Muscle of leg (tissue), 11 donors: Measurements from ENCODE around the gene INSYN2B. TPM values are rescaled to one million over a fixed set of nuclear protein-coding genes. Genes with fewer than 3 reads are reported as not detected.

Source experiments
- DNase-seq: peaks from one replicate; pipeline ENCODE4 v3.0.0; 2013
- H3K27ac ChIP-seq: one replicate; pipeline ENCODE4 v1.5.1; 2013; ENCODE audit warnings: mild to moderate bottlenecking, low read length, control low read depth
- H3K27me3 ChIP-seq: one replicate; pipeline ENCODE4 v1.6.1; 2013; ENCODE audit warnings: low read length; ENCODE audit not compliant: control insufficient read depth, insufficient read depth
- H3K36me3 ChIP-seq: one replicate; pipeline ENCODE4 v1.6.1; 2013; ENCODE audit warnings: low read length; ENCODE audit not compliant: control insufficient read depth, insufficient read depth
- H3K4me1 ChIP-seq: one replicate; pipeline ENCODE4 v1.6.1; 2013; ENCODE audit warnings: low read length; ENCODE audit not compliant: control insufficient read depth, insufficient read depth
- H3K4me3 ChIP-seq: one replicate; pipeline ENCODE4 v1.5.1; 2013; ENCODE audit warnings: low read length, control low read depth
- H3K9me3 ChIP-seq: replicated peaks from 2 replicates; pipeline ENCODE4 v1.6.1; 2013; ENCODE audit warnings: low read depth, low read length; ENCODE audit not compliant: control insufficient read depth
- WGBS: methylation state at CpG from one replicate; pipeline ENCODE4 v1.1.5; 2013; ENCODE audit warnings: missing lambda C conversion rate; ENCODE audit not compliant: insufficient coverage; 5-methylcytosine and 5-hydroxymethylcytosine counted together
- polyA plus RNA-seq, 8 donors: library from polyadenylated mRNA; unstranded; fragments of 120-200 nt; gene quantifications; one replicate each; pipeline versions ENCODE4 v1.2.1 to v1.2.3, GENCODE V29; 2013; ENCODE audit warnings: inconsistent platforms in 1 of 8, low replicate concordance in 1 of 8; ENCODE audit not compliant: insufficient read length in 8 of 8, insufficient read depth in 1 of 8
- total RNA-seq: library from RNA; stranded (reverse); fragments of 120-200 nt; gene quantifications from one replicate; pipeline ENCODE4 v1.2.4, GENCODE V29; 2013

Gene INSYN2B
- total and polyA plus RNA-seq, 9 donors, result 0.04 to 0.46 (median 0.26) TPM

DNA sequence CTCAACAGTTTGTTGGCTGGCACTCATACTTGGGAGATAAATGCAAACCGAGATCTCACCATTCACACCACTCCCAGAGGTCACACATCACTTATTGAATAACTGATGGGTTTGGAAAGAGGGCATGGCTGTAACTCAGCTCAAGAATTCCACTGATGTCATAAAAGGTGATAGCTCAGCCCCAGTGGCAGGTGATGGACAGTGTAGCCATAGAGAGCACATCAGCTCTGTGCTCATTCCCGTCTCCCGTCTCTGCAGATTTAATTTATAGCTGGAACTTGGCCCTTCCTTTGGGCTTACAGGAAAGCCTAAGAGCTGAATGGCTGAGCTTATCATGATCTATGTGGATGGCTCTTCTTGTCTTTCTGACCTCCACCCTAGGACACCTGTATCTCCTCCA lies 59.8 kb downstream of the INSYN2B start:
- Histone ChIP-seq H3K9me3 (no peaks in the 10 kb centered on the region), H3K27me3 (no peaks in the 10 kb centered on the region), H3K4me3 (no peak overlapping the region), H3K36me3 (no peaks in the 10 kb centered on the region), H3K27ac (no peak overlapping the region), H3K4me1 (no peaks in the 10 kb centered on the region)
- no CpG with 5 or more reads among the region's 3 CpGs for WGBS
- DNase-seq, result no peak

- H3K27ac ChIP-seq, result no peak overlapping the region
- H3K27me3 ChIP-seq, result no peaks in the 10 kb centered on the region
- H3K4me1 ChIP-seq, result no peaks in the 10 kb centered on the region
- DNase-seq, result no peak
- no CpG with 5 or more reads among the region's 2 CpGs for WGBS
- H3K4me3 ChIP-seq, result no peak overlapping the region
- no peaks in the 10 kb centered on the region for H3K36me3 ChIP-seq
- H3K9me3 ChIP-seq, result no peaks in the 10 kb centered on the region
Measured at GRCh38 chr5:169918228-169918627, 62.1 kb downstream of the INSYN2B start.

- no peaks in the 10 kb centered on the region for H3K4me1 ChIP-seq
- H3K27me3 ChIP-seq, result no peaks in the 10 kb centered on the region
- no peak overlapping the region for H3K27ac ChIP-seq
- WGBS, result no CpG with 5 or more reads among the region's 2 CpGs
- H3K9me3 ChIP-seq, result no peaks in the 10 kb centered on the region
- no peak overlapping the region for H3K4me3 ChIP-seq
- H3K36me3 ChIP-seq, result no peaks in the 10 kb centered on the region
- no peak for DNase-seq
Measured at GRCh38 chr5:169917500-169917899, 62.8 kb downstream of the INSYN2B start.

- H3K36me3 ChIP-seq, result no peaks in the 10 kb centered on the region
- whole genome bisulfite sequencing, result 31% methylated on average over 1 of the region's 2 CpGs
- peak; percentile 60 for DNase-seq
- no peak overlapping the region for H3K27ac ChIP-seq
- no peaks in the 10 kb centered on the region for H3K27me3 ChIP-seq
- no peaks in the 10 kb centered on the region for H3K9me3 ChIP-seq
- no peaks in the 10 kb centered on the region for H3K4me1 ChIP-seq
- no peak overlapping the region for H3K4me3 ChIP-seq
Measured at GRCh38 chr5:169914766-169915165, 65.5 kb downstream of the INSYN2B start.

GRCh38 chr5:169913479-169913878 lies 66.8 kb downstream of the INSYN2B start:
- Histone ChIP-seq H3K27ac (no peak overlapping the region), H3K36me3 (no peaks in the 10 kb centered on the region), H3K4me1 (no peaks in the 10 kb centered on the region), H3K4me3 (no peak overlapping the region), H3K27me3 (no peaks in the 10 kb centered on the region), H3K9me3 (no peaks in the 10 kb centered on the region)
- whole genome bisulfite sequencing, result no CpG with 5 or more reads among the region's 2 CpGs
- no peak for DNase-seq

- Histone ChIP-seq H3K27ac (no peak overlapping the region), H3K27me3 (no peaks in the 10 kb centered on the region), H3K4me1 (no peaks in the 10 kb centered on the region), H3K4me3 (no peak overlapping the region), H3K9me3 (no peaks in the 10 kb centered on the region), H3K36me3 (no peaks in the 10 kb centered on the region)
- WGBS, result no CpG with 5 or more reads among the region's 4 CpGs
- DNase-seq, result no peak
Measured at GRCh38 chr5:169911448-169912212, 68.7 kb downstream of the INSYN2B start.

DNA sequence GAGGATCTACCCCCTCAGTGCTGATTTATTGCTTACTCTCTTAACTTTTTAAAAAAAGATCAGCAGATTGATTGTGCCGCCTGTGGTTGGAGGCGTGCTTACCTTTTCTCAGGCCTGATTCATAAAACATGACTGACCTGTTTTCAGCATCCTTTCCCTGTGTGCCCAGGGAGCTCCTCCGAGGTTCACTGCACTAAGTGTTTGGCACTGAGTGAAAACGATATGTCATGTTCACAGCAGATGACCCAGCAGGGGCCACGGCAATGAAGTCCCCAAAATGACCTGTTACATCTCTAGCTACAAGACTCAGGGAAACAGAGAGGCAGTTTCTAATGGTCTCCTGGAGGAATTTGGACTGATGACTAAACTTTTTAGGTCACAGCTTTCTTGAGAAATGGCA lies 69.9 kb downstream of the INSYN2B start:
- no peak overlapping the region for H3K27ac ChIP-seq
- H3K4me3 ChIP-seq, result no peak overlapping the region
- no peaks in the 10 kb centered on the region for H3K9me3 ChIP-seq
- H3K27me3 ChIP-seq, result no peaks in the 10 kb centered on the region
- no peak for DNase-seq
- H3K36me3 ChIP-seq, result no peaks in the 10 kb centered on the region
- H3K4me1 ChIP-seq, result no peaks in the 10 kb centered on the region
- 71% methylated on average over 3 of the region's 5 CpGs for WGBS

DNA sequence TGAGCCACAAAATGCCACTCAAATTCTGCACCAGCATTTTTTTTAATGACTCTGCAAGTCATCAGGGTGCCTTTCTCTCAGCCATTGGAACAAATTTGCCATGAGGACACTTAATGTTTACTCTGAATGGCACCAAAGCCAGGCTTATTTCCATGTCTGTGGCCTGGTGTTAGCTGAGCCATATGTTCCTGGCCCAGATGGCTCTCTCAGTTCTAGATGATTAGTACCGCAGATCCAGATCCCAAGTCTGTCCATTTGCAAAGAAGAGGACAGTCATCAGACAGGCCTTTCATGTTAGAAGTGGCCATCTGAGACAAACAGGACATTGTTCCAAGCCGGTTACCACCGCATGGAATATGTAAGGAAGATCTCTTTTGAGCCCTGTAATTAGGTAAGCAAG lies 70.3 kb downstream of the INSYN2B start:
- Histone ChIP-seq H3K9me3 (no peaks in the 10 kb centered on the region), H3K4me1 (peaks cover 2% of the 10 kb centered on the region), H3K27me3 (no peaks in the 10 kb centered on the region), H3K4me3 (no peak overlapping the region), H3K27ac (no peak overlapping the region), H3K36me3 (no peaks in the 10 kb centered on the region)
- 57% methylated on average over 1 of the region's 3 CpGs for WGBS
- no peak for DNase-seq

DNA sequence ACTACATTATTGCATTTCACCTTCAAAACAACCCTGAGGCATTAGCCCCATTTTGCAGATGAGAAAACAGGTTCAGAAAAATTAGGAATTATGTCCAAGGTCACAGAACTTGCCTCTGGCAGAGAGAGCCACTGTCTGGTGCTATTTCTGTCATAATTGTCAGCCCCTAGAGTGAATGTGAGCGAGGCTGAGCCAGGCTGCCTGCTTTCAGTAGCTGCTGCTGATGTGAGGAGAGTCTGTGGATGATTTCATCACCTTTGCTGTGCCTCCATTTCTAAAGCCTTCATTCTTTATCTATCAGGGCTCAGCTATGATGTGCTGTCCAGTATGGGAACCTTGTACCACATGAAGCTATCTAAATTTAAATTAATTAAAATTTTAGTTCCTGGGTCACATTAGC lies 71.4 kb downstream of the INSYN2B start:
- Histone ChIP-seq H3K4me1 (peaks cover 6% of the 10 kb centered on the region), H3K9me3 (no peaks in the 10 kb centered on the region), H3K27ac (no peak overlapping the region), H3K36me3 (no peaks in the 10 kb centered on the region), H3K4me3 (no peak overlapping the region), H3K27me3 (no peaks in the 10 kb centered on the region)
- DNase-seq, result no peak
- no CpG with 5 or more reads among the region's 1 CpG for WGBS

GRCh38 chr5:169906745-169907649 lies 73.3 kb downstream of the INSYN2B start:
- DNase-seq, result peak; percentile 7
- peaks cover 6% of the 10 kb centered on the region for H3K4me1 ChIP-seq
- no peaks in the 10 kb centered on the region for H3K27me3 ChIP-seq
- H3K27ac ChIP-seq, result no peak overlapping the region
- H3K36me3 ChIP-seq, result no peaks in the 10 kb centered on the region
- WGBS, result 86% methylated on average over 6 of the region's 8 CpGs
- no peaks in the 10 kb centered on the region for H3K9me3 ChIP-seq
- no peak overlapping the region for H3K4me3 ChIP-seq
